Mucosa of descending colon (tissue), 3 donors: Measurements from ENCODE around the gene ALDH1A2. TPM values are rescaled to one million over a fixed set of nuclear protein-coding genes. Genes with fewer than 3 reads are reported as not detected.

Experiments
- ATAC-seq: fragments of 200-7000 bp; cut with Tn5 transposase; one replicate; pipeline ENCODE4 v1.9.1; 2020; ENCODE audit warnings: mild to moderate bottlenecking, moderate library complexity
- DNase-seq, 3 donors: peaks; one replicate each; pipeline ENCODE4 v3.0.0-alpha.2; 2020
- H3K36me3 ChIP-seq: fragments of 200-600 bp; one replicate; pipeline ENCODE4 v1.8.0; 2021; ENCODE audit warnings: low read depth, mild to moderate bottlenecking
- H3K4me1 ChIP-seq: fragments of 200-600 bp; one replicate; pipeline ENCODE4 v1.8.0; 2021; ENCODE audit warnings: low read depth, mild to moderate bottlenecking
- H3K4me3 ChIP-seq: fragments of 200-600 bp; one replicate; pipeline ENCODE4 v1.8.0; 2021; ENCODE audit warnings: mild to moderate bottlenecking
- H3K9me3 ChIP-seq: fragments of 200-600 bp; one replicate; pipeline ENCODE4 v1.8.0; 2021; ENCODE audit warnings: mild to moderate bottlenecking
- intact Hi-C, 2 donors: fragments of 100-400 bp; cut with DNase I in 1 of 2; cut with micrococcal nuclease in 1 of 2; formaldehyde crosslinking; loops; one replicate each; pipeline versions ENCODE4 v1.11.0 to v1.11.1; 2022; cut with DNase I, micrococcal nuclease
- total RNA-seq, 3 donors: library from RNA; stranded (reverse); fragmentation: NEBNext Ultra II Directional in 2 of 3; extraction: Animal tissue kit (Norgen Biotek cat#: 25700) in 2 of 3; gene quantifications; one replicate each; pipeline versions ENCODE4 v1.2.1 to v1.2.4, GENCODE V29; 2021 to 2023
- TF ChIP-seq, protein P1 (sequence below): fragments of 200-600 bp; IDR thresholded peaks from one replicate; pipeline ENCODE4 v1.8.0; 2022; ENCODE audit warnings: antibody characterized with exemption, mild to moderate bottlenecking
- donor health status: DM: no; HTN: no; CAD: no; lungs with moderate emphysema.
- donor health status: DM: no; HTN: no; CAD: no.
- donor health status: DM: no; HTN: yes; CAD: no.

ALDH1A2 gene
- total RNA-seq, 3 donors from 2014 or later = 0.55 to 8.6 (median 4.3) TPM

DNA sequence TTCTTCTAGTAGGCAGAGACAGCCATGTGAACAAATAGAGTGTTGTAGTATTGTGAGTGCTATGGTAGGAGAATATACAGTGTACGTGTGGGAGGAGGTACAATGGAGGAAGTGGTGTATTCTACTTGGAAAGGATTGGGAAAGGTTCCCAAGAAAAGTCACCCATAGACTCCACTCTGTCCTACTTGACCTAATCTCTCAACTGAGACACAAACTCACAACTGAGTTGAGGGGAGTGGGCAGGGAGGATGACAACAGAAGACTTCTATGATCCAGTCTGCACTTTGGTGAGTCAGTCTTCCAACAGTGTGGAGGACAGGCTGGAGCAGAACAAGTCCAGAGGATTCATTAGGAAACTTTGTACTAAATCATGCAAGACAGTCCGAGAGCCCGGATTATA, 43.9 kb upstream of the ALDH1A2 start:
- intact Hi-C loops = no loop called here
- TF ChIP-seq, protein P1, sequence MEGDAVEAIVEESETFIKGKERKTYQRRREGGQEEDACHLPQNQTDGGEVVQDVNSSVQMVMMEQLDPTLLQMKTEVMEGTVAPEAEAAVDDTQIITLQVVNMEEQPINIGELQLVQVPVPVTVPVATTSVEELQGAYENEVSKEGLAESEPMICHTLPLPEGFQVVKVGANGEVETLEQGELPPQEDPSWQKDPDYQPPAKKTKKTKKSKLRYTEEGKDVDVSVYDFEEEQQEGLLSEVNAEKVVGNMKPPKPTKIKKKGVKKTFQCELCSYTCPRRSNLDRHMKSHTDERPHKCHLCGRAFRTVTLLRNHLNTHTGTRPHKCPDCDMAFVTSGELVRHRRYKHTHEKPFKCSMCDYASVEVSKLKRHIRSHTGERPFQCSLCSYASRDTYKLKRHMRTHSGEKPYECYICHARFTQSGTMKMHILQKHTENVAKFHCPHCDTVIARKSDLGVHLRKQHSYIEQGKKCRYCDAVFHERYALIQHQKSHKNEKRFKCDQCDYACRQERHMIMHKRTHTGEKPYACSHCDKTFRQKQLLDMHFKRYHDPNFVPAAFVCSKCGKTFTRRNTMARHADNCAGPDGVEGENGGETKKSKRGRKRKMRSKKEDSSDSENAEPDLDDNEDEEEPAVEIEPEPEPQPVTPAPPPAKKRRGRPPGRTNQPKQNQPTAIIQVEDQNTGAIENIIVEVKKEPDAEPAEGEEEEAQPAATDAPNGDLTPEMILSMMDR = no peak
- ATAC-seq (no peak), DNase-seq (no peak)
- Histone ChIP-seq H3K4me1 (no peaks in the 10 kb centered on the region), H3K9me3 (no peaks in the 10 kb centered on the region), H3K4me3 (no peak overlapping the region), H3K36me3 (no peaks in the 10 kb centered on the region)

DNA sequence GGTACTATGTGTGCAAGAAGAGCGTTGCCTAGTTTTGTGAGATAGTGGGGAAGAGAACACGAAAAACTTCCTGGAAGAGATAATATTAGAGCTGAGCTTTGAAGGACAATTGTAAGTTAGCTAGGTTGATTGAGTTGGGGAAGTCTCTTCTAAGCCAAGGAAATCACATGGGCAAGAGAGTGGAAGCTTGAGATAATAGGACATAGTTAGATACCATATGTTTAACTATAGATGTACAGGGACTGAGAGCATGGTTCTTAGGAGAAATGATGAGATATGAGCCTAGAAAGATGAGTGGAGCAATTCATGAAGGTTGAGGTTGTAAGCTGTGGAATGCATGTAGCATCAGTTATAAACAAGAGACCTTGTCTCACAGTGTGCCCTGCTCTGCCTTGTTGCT, 42.6 kb upstream of the ALDH1A2 start:
- no peaks in the 10 kb centered on the region for H3K9me3 ChIP-seq
- ATAC-seq (no peak), DNase-seq (no peak)
- H3K36me3 ChIP-seq = no peaks in the 10 kb centered on the region
- TF ChIP-seq, protein P1 = no peak
- intact Hi-C loops = no loop called here
- no peaks in the 10 kb centered on the region for H3K4me1 ChIP-seq
- no peak overlapping the region for H3K4me3 ChIP-seq

DNA sequence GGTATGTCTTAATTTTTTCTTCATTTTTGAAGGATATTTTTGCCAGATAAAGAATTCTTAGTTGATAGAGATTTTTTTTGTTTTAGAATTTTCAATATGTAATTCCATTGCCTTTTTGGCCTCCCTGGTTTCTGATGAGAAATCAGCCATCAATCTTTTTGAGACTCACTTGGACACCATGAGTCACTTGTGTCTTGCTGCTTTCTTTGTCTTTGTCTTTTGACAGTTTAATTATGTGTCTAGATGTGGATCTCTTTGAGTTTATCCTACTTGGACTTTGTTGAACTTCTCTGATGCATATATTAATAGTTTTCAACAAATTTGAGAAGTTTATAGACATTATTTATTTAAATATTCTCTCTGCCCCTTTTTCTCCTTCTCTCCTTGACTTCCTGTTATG, 38.0 kb upstream of the ALDH1A2 start:
- TF ChIP-seq, protein P1 = no peak
- Histone ChIP-seq H3K4me1 (no peaks in the 10 kb centered on the region), H3K36me3 (no peaks in the 10 kb centered on the region), H3K4me3 (no peak overlapping the region), H3K9me3 (no peaks in the 10 kb centered on the region)
- intact Hi-C loops = no loop called here
- no peak for ATAC-seq
- DNase-seq = no peak

DNA sequence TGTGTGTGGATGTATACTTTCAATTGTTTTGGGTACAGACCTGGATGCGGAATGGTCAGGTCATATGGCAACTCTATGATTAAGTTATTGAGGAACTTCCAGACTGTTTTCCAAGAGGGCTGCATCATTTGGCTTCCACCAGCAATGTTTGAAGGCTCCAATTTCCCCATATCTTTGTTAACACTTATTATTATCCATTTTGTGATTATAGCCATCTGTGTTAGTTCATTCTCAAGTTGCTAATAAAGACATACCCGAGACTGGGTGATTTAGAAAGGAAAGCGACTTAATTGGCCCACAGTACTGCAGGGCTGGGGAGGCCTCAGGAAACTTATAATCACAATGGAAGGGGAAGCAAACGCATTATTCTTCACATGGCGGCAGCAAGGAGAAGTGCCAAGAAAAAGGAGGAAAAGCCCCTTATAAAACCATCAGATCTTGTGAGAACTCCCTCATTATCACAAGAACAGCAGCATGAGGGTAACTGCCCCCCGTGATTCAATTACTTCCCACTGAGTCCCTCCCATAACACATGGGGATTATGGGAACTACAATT, 31.1 kb upstream of the ALDH1A2 start:
- intact Hi-C loops = no loop called here
- Histone ChIP-seq H3K4me1 (no peaks in the 10 kb centered on the region), H3K36me3 (no peaks in the 10 kb centered on the region), H3K4me3 (no peak overlapping the region), H3K9me3 (no peaks in the 10 kb centered on the region)
- no peak for ATAC-seq
- DNase-seq = no peak
- TF ChIP-seq, protein P1 = no peak

DNA sequence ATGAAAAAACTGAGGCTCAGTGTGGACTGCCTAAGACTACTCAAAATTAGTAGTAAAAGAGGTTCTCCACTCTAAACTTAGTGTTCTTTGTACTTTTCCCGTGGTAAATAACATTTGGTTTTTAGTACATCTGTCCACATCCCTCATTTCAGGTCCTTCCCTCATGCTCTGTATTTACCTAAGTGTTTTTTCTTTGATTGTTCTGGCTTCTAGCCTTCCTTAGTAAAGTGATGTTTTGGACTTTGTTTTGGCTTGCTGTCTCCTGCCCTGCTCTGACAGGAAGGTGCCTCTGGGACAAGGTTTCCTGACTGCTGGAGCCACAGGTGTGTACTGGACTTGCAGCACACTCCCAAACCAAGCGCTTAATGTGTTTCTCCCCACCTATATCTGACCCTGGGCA, 29.9 kb upstream of the ALDH1A2 start:
- Histone ChIP-seq H3K4me1 (no peaks in the 10 kb centered on the region), H3K9me3 (no peaks in the 10 kb centered on the region), H3K36me3 (no peaks in the 10 kb centered on the region), H3K4me3 (no peak overlapping the region)
- intact Hi-C loops = no loop called here
- TF ChIP-seq, protein P1 = no peak
- DNase-seq = no peak
- no peak for ATAC-seq

DNA sequence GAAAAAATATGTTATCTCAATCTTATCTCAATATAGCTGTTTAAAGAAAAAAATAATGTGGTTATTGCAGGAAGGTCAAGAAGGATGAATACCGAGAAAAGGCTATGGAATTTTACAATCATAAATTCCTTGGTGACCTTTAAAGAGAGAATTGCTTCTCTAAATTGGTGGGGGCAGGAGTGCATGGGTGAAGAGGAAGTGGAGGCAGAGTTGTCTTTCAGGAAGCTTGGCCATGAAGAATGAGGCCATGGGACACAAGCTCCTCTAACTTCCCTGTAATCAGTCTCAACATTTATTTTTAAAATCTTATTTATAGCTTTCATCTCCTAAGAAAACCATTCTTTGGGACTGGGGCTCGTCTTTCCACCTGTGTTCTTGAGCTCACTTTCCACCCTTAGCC, 22.4 kb upstream of the ALDH1A2 start:
- no peaks in the 10 kb centered on the region for H3K9me3 ChIP-seq
- no peak for ATAC-seq
- DNase-seq = no peak
- TF ChIP-seq, protein P1 = no peak
- intact Hi-C loops = no loop called here
- H3K4me3 ChIP-seq = no peak overlapping the region
- H3K4me1 ChIP-seq = no peaks in the 10 kb centered on the region
- no peaks in the 10 kb centered on the region for H3K36me3 ChIP-seq
